Endothelial cell (in vitro differentiated cells): ENCODE results near the gene CELA3B. TPM values are rescaled to one million over a fixed set of nuclear protein-coding genes. Genes with fewer than 3 reads are reported as not detected.
"Not testable (repeated sequence)": the region's sequence is repeated elsewhere in the genome, so short reads cannot be mapped to it uniquely, and the experiment has no call there.

Experiments
- DNase-seq: peaks from one replicate; pipeline ENCODE4 v3.0.0; 2021; ENCODE audit warnings: low spot score
- H3K27ac Mint-ChIP-seq: one replicate; pipeline ENCODE4 v1.8.0; 2021; ENCODE audit warnings: mixed read lengths, inconsistent platforms; ENCODE audit not compliant: unreplicated experiment
- H3K27me3 Mint-ChIP-seq: one replicate; pipeline ENCODE4 v1.8.0; 2021; ENCODE audit warnings: mild to moderate bottlenecking, moderate library complexity, mixed read lengths, inconsistent platforms; ENCODE audit not compliant: unreplicated experiment
- H3K36me3 Mint-ChIP-seq: one replicate; pipeline ENCODE4 v1.8.0; 2021; ENCODE audit warnings: mild to moderate bottlenecking, low read depth, mixed read lengths, inconsistent platforms; ENCODE audit not compliant: unreplicated experiment
- H3K4me1 Mint-ChIP-seq: one replicate; pipeline ENCODE4 v1.8.0; 2021; ENCODE audit warnings: mild to moderate bottlenecking, mixed read lengths, inconsistent platforms; ENCODE audit not compliant: unreplicated experiment
- H3K4me3 Mint-ChIP-seq: one replicate; pipeline ENCODE4 v1.8.0; 2021; ENCODE audit warnings: mild to moderate bottlenecking, mixed read lengths, inconsistent platforms; ENCODE audit not compliant: unreplicated experiment
- H3K9me3 Mint-ChIP-seq: one replicate; pipeline ENCODE4 v1.8.0; 2021; ENCODE audit warnings: mixed read lengths, inconsistent platforms; ENCODE audit not compliant: unreplicated experiment
- CTCF ChIP-seq: fragments of 200-600 bp; sonication (generic); IDR thresholded peaks from one replicate; pipeline ENCODE4 v1.5.0; 2021; ENCODE audit warnings: antibody characterized with exemption; ENCODE audit not compliant: unreplicated experiment
- total RNA-seq: library from RNA; stranded (reverse); fragmentation: NEBNext Ultra II Directional; extraction: Animal tissue kit (Norgen Biotek cat#: 25700); gene quantifications from one replicate; pipeline ENCODE4 v1.2.1, GENCODE V29; 2021; ENCODE audit not compliant: unreplicated experiment

CELA3B gene
- total RNA-seq, 1 donor from 2014 or later, result not detected

GRCh38 chr1:22007262-22007661 lies 30.4 kb downstream of the CELA3B start:
- H3K4me1 Mint-ChIP-seq, H3K4me3 Mint-ChIP-seq, H3K9me3 Mint-ChIP-seq, H3K36me3 Mint-ChIP-seq, H3K27ac Mint-ChIP-seq, DNase-seq, H3K27me3 Mint-ChIP-seq: not testable (repeated sequence)

- not testable (repeated sequence) for H3K27me3 Mint-ChIP-seq, H3K9me3 Mint-ChIP-seq, DNase-seq
Observed at GRCh38 chr1:22009566-22009965, 32.7 kb downstream of the CELA3B start.

GRCh38 chr1:22012752-22013151 lies 35.9 kb downstream of the CELA3B start:
- not testable (repeated sequence) for H3K9me3 Mint-ChIP-seq, H3K4me3 Mint-ChIP-seq, DNase-seq, H3K27ac Mint-ChIP-seq, H3K4me1 Mint-ChIP-seq, H3K36me3 Mint-ChIP-seq, H3K27me3 Mint-ChIP-seq

More at GRCh38 chr1:22009566-22009965, 32.7 kb downstream of the CELA3B start:
- H3K4me1 Mint-ChIP-seq, H3K4me3 Mint-ChIP-seq, H3K27ac Mint-ChIP-seq, H3K36me3 Mint-ChIP-seq: not testable (repeated sequence)

- H3K9me3 Mint-ChIP-seq, H3K27ac Mint-ChIP-seq, H3K4me1 Mint-ChIP-seq, H3K4me3 Mint-ChIP-seq, H3K36me3 Mint-ChIP-seq, H3K27me3 Mint-ChIP-seq, DNase-seq: not testable (repeated sequence)
Observed at GRCh38 chr1:22014575-22015206, 37.9 kb downstream of the CELA3B start.

GRCh38 chr1:22018583-22019559 lies 42.0 kb downstream of the CELA3B start:
- peaks cover 6% of the 10 kb centered on the region for H3K27me3 Mint-ChIP-seq
- no peaks in the 10 kb centered on the region for H3K9me3 Mint-ChIP-seq
- no peak for TF ChIP-seq CTCF
- peaks cover 7% of the 10 kb centered on the region for H3K4me1 Mint-ChIP-seq
- no peak overlapping the region for H3K4me3 Mint-ChIP-seq
- no peaks in the 10 kb centered on the region for H3K36me3 Mint-ChIP-seq
- no peak for DNase-seq
- no peak overlapping the region for H3K27ac Mint-ChIP-seq

- Mint-ChIP-seq H3K4me3 (no peak overlapping the region), H3K36me3 (no peaks in the 10 kb centered on the region), H3K27ac (no peak overlapping the region), H3K9me3 (no peaks in the 10 kb centered on the region), H3K27me3 (peaks cover 9% of the 10 kb centered on the region), H3K4me1 (peaks cover 16% of the 10 kb centered on the region)
- no peak for TF ChIP-seq CTCF
- no peak for DNase-seq
Observed at GRCh38 chr1:22021061-22021460, 44.2 kb downstream of the CELA3B start.
